HL-60/S4 treated with phorbol 12-myristate 13-acetate at 8.2 ng/mL for 4 days and 3 days (cell line): ENCODE data around the gene CHAF1A.

Experiments used
- in situ Hi-C: fragments of 300-500 bp; cut with MboI; formaldehyde crosslinking; loops from 2 replicates; pipeline ENCODE4 v1.15.0; 2022; ENCODE audit warnings: low sequenced_read_pairs

The CHAF1A gene

GRCh38 chr19:4402171-4403004 lies at the start of gene CHAF1A:
TSS of gene CHAF1A (plus strand) at chr19:4402640. CDS start at chr19:4402763, 123 bp downstream.
- in situ Hi-C loops: no loop called here

- in situ Hi-C loops: no loop called here
Measured at GRCh38 chr19:4352701-4353121, 49.7 kb upstream of the CHAF1A start.

GRCh38 chr19:4354282-4354681 lies 48.2 kb upstream of the CHAF1A start:
- in situ Hi-C loops: no loop called here

GRCh38 chr19:4354897-4355296 lies 47.5 kb upstream of the CHAF1A start:
- in situ Hi-C loops: no loop called here

GRCh38 chr19:4357095-4357797 lies 45.2 kb upstream of the CHAF1A start:
- in situ Hi-C loops: no loop called here

- in situ Hi-C loops: no loop called here
Measured at GRCh38 chr19:4357921-4358326, 44.5 kb upstream of the CHAF1A start.

GRCh38 chr19:4358709-4359626 lies 43.5 kb upstream of the CHAF1A start:
- in situ Hi-C loops: no loop called here

- in situ Hi-C loops: no loop called here
Measured at GRCh38 chr19:4359627-4360000, 42.8 kb upstream of the CHAF1A start.

- in situ Hi-C loops: no loop called here
Measured at GRCh38 chr19:4360081-4360569, 42.3 kb upstream of the CHAF1A start.

- in situ Hi-C loops: no loop called here
Measured at GRCh38 chr19:4360641-4361151, 41.7 kb upstream of the CHAF1A start.

GRCh38 chr19:4361152-4362046 lies 41.0 kb upstream of the CHAF1A start:
- in situ Hi-C loops: no loop called here

GRCh38 chr19:4362101-4362828 lies 40.2 kb upstream of the CHAF1A start:
- in situ Hi-C loops: no loop called here

GRCh38 chr19:4362831-4363545 lies 39.5 kb upstream of the CHAF1A start:
- in situ Hi-C loops: no loop called here

- in situ Hi-C loops: no loop called here
Measured at GRCh38 chr19:4363571-4364304, 38.7 kb upstream of the CHAF1A start.

- in situ Hi-C loops: no loop called here
Measured at GRCh38 chr19:4365341-4365740, 37.1 kb upstream of the CHAF1A start.

GRCh38 chr19:4365791-4366665 lies 36.4 kb upstream of the CHAF1A start:
- in situ Hi-C loops: no loop called here
